HepG2 (cell line): ENCODE results near the gene PLXND1. TPM values are rescaled to one million over a fixed set of nuclear protein-coding genes. Genes with fewer than 3 reads are reported as not detected.

Experiments
- ATAC-seq: fragments of 200-7000 bp; cut with Tn5 transposase; 3 replicates; pipeline ENCODE4 v1.9.1; 2020; ENCODE audit warnings: mild to moderate bottlenecking, moderate library complexity
- BruUV-seq: library from RNA; stranded (reverse); fragments of 400-500 nt; replicated peaks from 2 replicates; lab custom pipeline; 2021; lab: Mats Ljungman, UMichigan
- CTCF ChIA-PET: fragments of 300-600 bp; formaldehyde crosslinking; extraction: SDS; loops from one replicate; lab custom pipeline; 2021; ENCODE audit warnings: low total read pairs, inconsistent platforms, low intra/inter-chr PET ratio; lab: Yijun Ruan, JAX
- POLR2A ChIA-PET: fragments of 350-600 bp; sonication (Branson Sonifier 250); formaldehyde crosslinking; loops from one replicate; lab custom pipeline; 2020; ENCODE audit warnings: antibody characterized with exemption, inconsistent platforms; lab: Yijun Ruan, JAX
- DNase-seq: peaks from one replicate; pipeline ENCODE4 v3.0.0-alpha.2; 2015; ENCODE audit warnings: low spot score
- FAIRE-seq: peaks from 3 replicates; lab custom pipeline; 2011; peaks lifted over from hg19 to GRCh38; lab: Jason Lieb, UNC
- H2AFZ ChIP-seq: one replicate; pipeline ENCODE4 v1.6.1; 2011; ENCODE audit warnings: low read length, inconsistent platforms
- H3K27ac ChIP-seq: fragments of 300-600 bp; 3 replicates; pipeline ENCODE4 v1.8.0; 2011; ENCODE audit warnings: mixed run types, mild to moderate bottlenecking, mixed read lengths, low read length, inconsistent platforms; ENCODE audit not compliant: insufficient read depth; ENCODE audit errors: extremely low read length
- H3K27me3 ChIP-seq, 2 experiments: fragments of 200-600 bp in 1 of 2; 2 replicates in 1 of 2; 3 replicates in 1 of 2; pipeline versions ENCODE4 v1.6.0 to v1.8.0; 2011; ENCODE audit warnings: low read length in 2 of 2, mild to moderate bottlenecking in 2 of 2, moderate library complexity in 2 of 2, inconsistent platforms in 1 of 2; ENCODE audit not compliant: insufficient read depth in 2 of 2, control insufficient read depth in 1 of 2
- H3K36me3 ChIP-seq, 2 experiments: fragments of 200-600 bp in 1 of 2; replicated peaks in 1 of 2; 2 replicates in 1 of 2; 3 replicates in 1 of 2; pipeline versions ENCODE4 v1.5.1 to v1.8.0; 2011; ENCODE audit warnings: low read length in 2 of 2, inconsistent platforms in 1 of 2; ENCODE audit not compliant: insufficient read depth in 2 of 2, control insufficient read depth in 1 of 2
- H3K4me1 ChIP-seq: 2 replicates; pipeline ENCODE4 v1.5.1; 2012; ENCODE audit warnings: low read length, inconsistent platforms; ENCODE audit not compliant: insufficient read depth
- H3K4me2 ChIP-seq: 2 replicates; pipeline ENCODE4 v1.6.0; 2011; ENCODE audit warnings: low read depth, low read length, inconsistent platforms
- H3K4me3 ChIP-seq, 3 experiments: fragments of 200-600 bp in 1 of 3; sonication (generic), shearing (Covaris generic) in 1 of 3; replicated peaks in 1 of 3; 2 replicates each; pipeline ENCODE4 v1.5.1; 2011 to 2016; ENCODE audit warnings: low read length in 3 of 3, inconsistent platforms in 2 of 3, low read depth in 2 of 3, mild to moderate bottlenecking in 2 of 3, control low read depth in 1 of 3, mixed read lengths in 1 of 3; ENCODE audit not compliant: insufficient read depth in 1 of 3
- H3K79me2 ChIP-seq: one replicate; pipeline ENCODE4 v1.6.1; 2011; ENCODE audit warnings: low read length, inconsistent platforms; ENCODE audit not compliant: insufficient read depth
- H3K9ac ChIP-seq: 2 replicates; pipeline ENCODE4 v1.6.0; 2011; ENCODE audit warnings: mild to moderate bottlenecking, low read depth, low read length, inconsistent platforms; ENCODE audit not compliant: insufficient read depth
- H3K9me3 ChIP-seq: 2 replicates; pipeline ENCODE4 v1.5.1; 2012; ENCODE audit warnings: mild to moderate bottlenecking, low read length
- H4K20me1 ChIP-seq: 2 replicates; pipeline ENCODE4 v1.6.0; 2011; ENCODE audit warnings: inconsistent platforms, mild to moderate bottlenecking, low read length, moderate library complexity; ENCODE audit not compliant: insufficient read depth
- CAMTA2 ChIP-seq: sonication (generic); formaldehyde crosslinking; IDR thresholded peaks from 2 replicates; pipeline ENCODE4 v1.4.0; 2020; ENCODE audit warnings: mild to moderate bottlenecking, missing genetic modification reagents, borderline replicate concordance
- NFRKB ChIP-seq: fragments of 450-650 bp; IDR thresholded peaks from 2 replicates; pipeline ENCODE4 v1.6.1; 2017
- SOX6 ChIP-seq, 2 experiments: fragments of 450-650 bp in 1 of 2; sonication (generic) in 1 of 2; formaldehyde crosslinking in 1 of 2; IDR thresholded peaks; 2 replicates each; pipeline versions ENCODE4 v1.4.0 to v1.6.1; 2017 to 2020; ENCODE audit warnings: antibody characterized with exemption in 1 of 2, mild to moderate bottlenecking in 1 of 2, missing genetic modification reagents in 1 of 2
- ZMYM3 ChIP-seq: sonication (generic); formaldehyde crosslinking; IDR thresholded peaks from 2 replicates; pipeline ENCODE4 v1.5.1; 2020; ENCODE audit warnings: mild to moderate bottlenecking, missing genetic modification reagents
- ZNF274 ChIP-seq: sonication (generic); formaldehyde crosslinking; IDR thresholded peaks from 2 replicates; pipeline ENCODE4 v1.5.1; 2020; ENCODE audit warnings: mild to moderate bottlenecking, missing genetic modification reagents
- ZNF678 ChIP-seq: sonication (generic); formaldehyde crosslinking; IDR thresholded peaks from 2 replicates; pipeline ENCODE4 v1.4.0; 2020; ENCODE audit warnings: mild to moderate bottlenecking, missing genetic modification reagents
- ZNF768 ChIP-seq: sonication (generic); formaldehyde crosslinking; IDR thresholded peaks from 2 replicates; pipeline ENCODE4 v1.4.0; 2020; ENCODE audit warnings: missing genetic modification reagents
- WGBS: methylation state at CpG from one replicate; pipeline ENCODE4 v1.1.6; 2017; ENCODE audit warnings: low lambda C conversion rate; 5-methylcytosine and 5-hydroxymethylcytosine counted together
- in situ Hi-C: cut with HindIII; loops from 2 replicates; pipeline ENCODE4 v1.10.0; 2017; ENCODE audit warnings: low pct_unique_long_range_greater_than_20kb; ENCODE audit not compliant: extremely low pct_ligation_motif_present
- intact Hi-C: fragments of 100-400 bp; cut with micrococcal nuclease; formaldehyde crosslinking; loops from one replicate; pipeline ENCODE4 v1.10.0; 2022; ENCODE audit not compliant: unreplicated experiment
- polyA plus RNA-seq, 8 experiments: library from polyadenylated mRNA; depleted of rRNA in 3 of 8; stranded (reverse) in 7 of 8; unstranded in 1 of 8; fragments of >200 nt; fragmentation: Illumina TruSeq in 4 of 8; extraction: Trizol in 4 of 8; gene quantifications; 2 replicates each; pipeline versions ENCODE4 v1.2.1 to v1.2.3, GENCODE V29; 2011 to 2016; ENCODE audit warnings: low read depth in 4 of 8, missing spikeins in 1 of 8, mixed read lengths in 1 of 8; ENCODE audit not compliant: insufficient read depth in 1 of 8
- total RNA-seq, 5 experiments: library from RNA; depleted of rRNA; stranded (reverse); fragments of >200 nt; fragmentation: Illumina TruSeq; extraction: Trizol; gene quantifications; 2 replicates each; pipeline ENCODE4 v1.2.3, GENCODE V29; 2016; ENCODE audit warnings: low read depth in 1 of 5
- TF ChIP-seq, protein P1 (sequence below): sonication (generic); formaldehyde crosslinking; IDR thresholded peaks from 2 replicates; pipeline ENCODE4 v1.4.0; 2020; ENCODE audit warnings: mild to moderate bottlenecking, missing genetic modification reagents

Gene PLXND1
- total and polyA plus RNA-seq, 2 of the 13 experiments (the other 11 are each of a cell fraction or from before 2014, with no cell fraction given) = 15.9 to 42.0 TPM

- peak overlapping the region; percentile 62; the same call in 1 of the 2 replicates for H3K9ac ChIP-seq
- no peak for DNase-seq
- no peak overlapping the region for H3K27ac ChIP-seq
- POLR2A ChIA-PET = interaction anchor here (1.7 kb wide), 1 partner anchor 10 kb away, joined by 6 read pairs; no protein-coding TSS in a partner anchor
- no TSS peak for BruUV-seq
- H3K4me1 ChIP-seq = peaks cover 74% of the 10 kb centered on the region
- peaks cover 40% of the 10 kb centered on the region for H4K20me1 ChIP-seq
- H3K9me3 ChIP-seq = no peaks in the 10 kb centered on the region
- in situ Hi-C loops (no loop called here), intact Hi-C loops (no loop called here)
- H3K36me3 ChIP-seq = peaks cover 0 to 5% of the 10 kb centered on the region in 2 experiments; a peak in 2 of 5 replicates
- peak overlapping the region; percentile 61 to 92 (median 91) for H3K4me3 ChIP-seq
- H3K4me2 ChIP-seq = peak overlapping the region; percentile 99
- no peak for ATAC-seq
- H3K79me2 ChIP-seq = peaks cover 66% of the 10 kb centered on the region
- TF ChIP-seq NFRKB (no peak), ZMYM3 (CRISPR knock-in tag) (peak; percentile 80), ZNF768 (CRISPR knock-in tag) (peak; percentile 95), CAMTA2 (CRISPR knock-in tag) (no peak)
- H2AFZ ChIP-seq = no peak overlapping the region
- CTCF ChIA-PET = no interaction called here
- no peaks in the 10 kb centered on the region; a peak in 1 of 5 replicates for H3K27me3 ChIP-seq
- FAIRE-seq = no peak
- 40% methylated on average over 7 of the region's 8 CpGs for WGBS
Observed at GRCh38 chr3:129603991-129604749, 2.3 kb downstream of the PLXND1 start.

DNA sequence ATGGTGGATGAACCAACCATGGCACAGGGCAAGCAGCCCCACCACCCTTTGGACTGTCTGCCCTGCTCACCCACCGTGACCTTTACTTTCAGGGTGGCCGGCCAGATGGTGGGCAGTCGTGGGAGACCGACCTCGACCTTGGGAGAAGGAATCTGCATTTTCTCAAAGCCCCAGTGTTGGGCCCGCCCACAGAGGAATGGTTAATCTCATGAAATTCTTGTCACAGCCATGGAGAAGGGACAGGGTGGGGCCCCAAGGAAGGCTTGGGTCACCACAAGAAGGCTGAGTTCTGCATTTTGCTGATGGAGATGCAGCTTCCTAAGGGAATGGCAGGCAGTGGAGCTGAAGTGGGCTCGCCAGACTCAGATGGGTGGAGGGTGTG lies 2.9 kb downstream of the PLXND1 start:
- Histone ChIP-seq H3K27me3 (no peaks in the 10 kb centered on the region; a peak in 1 of 5 replicates), H2AFZ (no peak overlapping the region), H3K4me3 (peak overlapping the region; percentile 61 to 92 (median 91)), H4K20me1 (peaks cover 40% of the 10 kb centered on the region), H3K4me2 (peak overlapping the region; percentile 99), H3K9me3 (no peaks in the 10 kb centered on the region), H3K4me1 (peaks cover 74% of the 10 kb centered on the region), H3K79me2 (peaks cover 72% of the 10 kb centered on the region), H3K9ac (peak overlapping the region; percentile 62), H3K36me3 (peaks cover 0 to 5% of the 10 kb centered on the region in 2 experiments; a peak in 2 of 5 replicates), H3K27ac (no peak overlapping the region)
- FAIRE-seq (no peak), ATAC-seq (no peak), DNase-seq (no peak)
- no TSS peak for BruUV-seq
- intact Hi-C loops (no loop called here), in situ Hi-C loops (no loop called here)
- 33% methylated on average over 4 of the region's 7 CpGs for whole genome bisulfite sequencing
- CTCF ChIA-PET = no interaction called here
- POLR2A ChIA-PET = interaction anchor here (0.6 to 1.7 kb wide), 2 partner anchors 10 to 204 kb away, joined by 3 to 6 read pairs; no protein-coding TSS in a partner anchor
- TF ChIP-seq ZNF274 (CRISPR knock-in tag) (0 out of 2 replicates have a peak, but pooled peaks have one; percentile 28), SOX6 (IDR thresholded peaks at IDR 0.05) (no peak), SOX6 (CRISPR knock-in tag; IDR thresholded peaks at IDR 0.05) (0 out of 2 replicates have a peak, but pooled peaks have one; percentile 9), ZNF678 (CRISPR knock-in tag) (0 out of 2 replicates have a peak, but pooled peaks have one; percentile 7)
- TF ChIP-seq, protein P1, sequence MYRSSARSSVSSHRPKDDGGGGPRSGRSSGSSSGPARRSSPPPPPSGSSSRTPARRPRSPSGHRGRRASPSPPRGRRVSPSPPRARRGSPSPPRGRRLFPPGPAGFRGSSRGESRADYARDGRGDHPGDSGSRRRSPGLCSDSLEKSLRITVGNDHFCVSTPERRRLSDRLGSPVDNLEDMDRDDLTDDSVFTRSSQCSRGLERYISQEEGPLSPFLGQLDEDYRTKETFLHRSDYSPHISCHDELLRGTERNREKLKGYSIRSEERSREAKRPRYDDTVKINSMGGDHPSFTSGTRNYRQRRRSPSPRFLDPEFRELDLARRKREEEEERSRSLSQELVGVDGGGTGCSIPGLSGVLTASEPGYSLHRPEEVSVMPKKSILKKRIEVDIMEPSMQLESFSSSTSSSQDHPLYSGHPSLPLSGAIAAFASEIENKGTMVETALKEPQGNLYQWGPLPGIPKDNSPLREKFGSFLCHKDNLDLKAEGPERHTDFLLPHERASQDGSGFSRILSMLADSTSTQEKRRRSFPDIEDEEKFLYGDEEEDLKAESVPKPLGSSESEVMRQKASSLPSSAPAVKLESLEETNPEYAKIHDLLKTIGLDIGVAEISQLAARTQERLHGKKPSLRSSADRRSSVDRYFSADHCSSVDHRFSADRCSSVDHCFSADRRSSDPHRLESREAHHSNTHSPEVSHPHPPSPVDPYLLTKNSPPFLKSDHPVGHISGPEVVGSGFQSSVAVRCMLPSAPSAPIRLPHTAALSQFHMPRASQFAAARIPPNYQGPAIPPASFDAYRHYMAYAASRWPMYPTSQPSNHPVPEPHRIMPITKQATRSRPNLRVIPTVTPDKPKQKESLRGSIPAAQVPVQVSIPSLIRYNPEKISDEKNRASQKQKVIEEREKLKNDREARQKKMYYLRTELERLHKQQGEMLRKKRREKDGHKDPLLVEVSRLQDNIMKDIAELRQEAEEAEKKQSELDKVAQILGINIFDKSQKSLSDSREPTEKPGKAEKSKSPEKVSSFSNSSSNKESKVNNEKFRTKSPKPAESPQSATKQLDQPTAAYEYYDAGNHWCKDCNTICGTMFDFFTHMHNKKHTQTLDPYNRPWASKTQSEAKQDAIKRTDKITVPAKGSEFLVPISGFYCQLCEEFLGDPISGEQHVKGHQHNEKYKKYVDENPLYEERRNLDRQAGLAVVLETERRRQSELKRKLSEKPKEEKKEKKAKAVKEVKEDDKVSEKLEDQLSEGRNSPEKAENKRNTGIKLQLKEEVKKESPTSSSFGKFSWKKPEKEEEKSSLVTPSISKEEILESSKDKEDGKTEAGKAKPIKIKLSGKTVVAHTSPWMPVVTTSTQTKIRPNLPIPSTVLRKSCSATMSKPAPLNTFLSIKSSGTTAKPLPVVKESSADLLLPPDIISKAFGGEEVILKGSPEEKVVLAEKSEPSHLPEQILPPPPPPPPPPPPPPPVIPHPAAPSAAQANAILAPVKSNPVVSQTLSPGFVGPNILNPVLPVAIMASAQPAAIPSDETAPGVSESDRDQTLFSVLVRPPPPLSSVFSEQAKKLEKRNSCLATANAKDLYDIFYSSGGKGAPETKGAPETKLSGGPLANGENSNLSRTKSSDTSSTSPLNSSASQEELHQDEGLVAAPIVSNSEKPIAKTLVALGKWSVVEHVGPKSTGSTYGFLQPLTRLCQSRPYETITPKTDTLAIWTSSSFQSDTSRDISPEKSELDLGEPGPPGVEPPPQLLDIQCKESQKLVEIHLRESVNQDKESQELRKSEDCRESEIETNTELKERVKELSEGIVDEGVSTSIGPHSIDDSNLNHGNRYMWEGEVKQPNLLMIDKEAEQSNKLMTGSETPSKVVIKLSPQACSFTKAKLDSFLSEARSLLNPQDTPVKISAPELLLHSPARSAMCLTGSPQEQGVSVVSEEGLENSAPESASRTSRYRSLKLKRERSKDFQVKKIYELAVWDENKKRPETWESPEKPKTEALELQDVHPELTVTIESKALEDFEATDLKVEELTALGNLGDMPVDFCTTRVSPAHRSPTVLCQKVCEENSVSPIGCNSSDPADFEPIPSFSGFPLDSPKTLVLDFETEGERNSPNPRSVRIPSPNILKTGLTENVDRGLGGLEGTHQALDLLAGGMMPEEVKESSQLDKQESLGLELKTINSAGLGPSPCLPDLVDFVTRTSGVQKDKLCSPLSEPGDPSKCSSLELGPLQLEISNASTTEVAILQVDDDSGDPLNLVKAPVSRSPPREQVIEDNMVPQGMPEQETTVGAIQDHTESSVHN = no peak
